Measurements from ENCODE around the gene TP73.
"Not testable (repeated sequence)": the region's sequence is repeated elsewhere in the genome, so short reads cannot be mapped to it uniquely, and the experiment has no call there.

Gene TP73

GRCh38 chr1:3721955-3722465, 69.7 kb downstream of the TP73 start:
- no peak for DNase-seq (ENCODE audit: low read depth)
- TF ChIP-seq CTCF (conservative IDR thresholded peaks at IDR 0.05; ENCODE audit: low read depth, low read length): no peak
- H3K4me3 ChIP-seq (ENCODE audit: low read depth, low read length): no peak overlapping the region

DNA sequence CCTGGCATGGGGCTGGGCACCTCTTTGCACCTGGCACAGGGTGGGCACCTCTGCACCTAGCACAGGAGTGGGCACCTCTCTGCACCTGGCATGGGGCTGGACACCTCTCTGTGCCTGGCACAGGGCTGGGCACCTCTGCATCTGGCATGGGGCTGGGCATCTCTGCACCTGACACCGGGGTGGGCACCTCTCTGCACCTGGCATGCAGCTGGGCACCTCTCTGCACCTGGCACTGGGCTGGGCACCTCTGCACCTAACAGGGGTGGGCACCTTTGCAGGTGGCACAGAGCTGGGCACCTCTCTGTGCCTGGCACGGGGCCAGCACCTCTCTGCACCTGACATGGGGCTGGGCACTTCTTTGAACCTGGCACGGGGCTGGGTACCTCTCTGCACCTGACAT, 70.5 kb downstream of the TP73 start:
- DNase-seq (ENCODE audit: low read depth): no peak
- no peak overlapping the region for H3K4me3 ChIP-seq (ENCODE audit: low read depth, low read length)
- no peak for TF ChIP-seq CTCF (conservative IDR thresholded peaks at IDR 0.05; ENCODE audit: low read depth, low read length)

DNA sequence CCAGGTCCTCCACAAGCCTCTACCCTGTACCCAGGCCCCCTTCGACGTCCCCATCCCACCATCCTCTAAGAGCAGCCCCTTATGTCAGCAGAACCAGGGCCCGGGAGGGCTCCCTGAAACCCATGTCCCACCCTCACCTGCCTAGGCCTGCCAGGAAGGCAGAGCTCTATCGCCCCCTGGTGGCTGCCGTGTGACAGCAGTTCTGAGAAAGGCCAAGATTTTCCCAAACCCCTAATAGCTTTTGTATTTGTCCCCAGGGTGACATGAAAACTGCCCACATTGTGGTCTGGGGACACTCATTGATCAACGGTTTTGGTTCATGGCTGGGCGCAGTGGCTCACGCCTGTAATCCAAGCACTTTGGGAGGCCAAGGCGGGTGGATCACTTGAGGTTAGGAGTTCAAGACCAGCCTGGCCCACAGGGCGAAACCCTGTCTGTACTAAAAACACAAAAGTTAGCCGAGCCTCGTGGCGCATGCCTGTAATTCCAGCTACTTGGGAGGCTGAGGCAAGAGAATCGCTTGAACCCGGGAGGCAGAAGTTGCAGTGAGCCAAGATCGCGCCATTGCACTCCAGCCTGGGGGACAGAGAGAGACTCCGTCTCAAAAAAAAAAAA, 72.2 kb downstream of the TP73 start:
- peak; percentile 96 for TF ChIP-seq CTCF (conservative IDR thresholded peaks at IDR 0.05; ENCODE audit: low read depth, low read length)
- DNase-seq (ENCODE audit: low read depth): peak; percentile 69
- H3K4me3 ChIP-seq (ENCODE audit: low read depth, low read length): not testable (repeated sequence)

GRCh38 chr1:3725366-3725765, 73.0 kb downstream of the TP73 start:
- H3K4me3 ChIP-seq (ENCODE audit: low read depth, low read length): no peak overlapping the region
- DNase-seq (ENCODE audit: low read depth): no peak
- TF ChIP-seq CTCF (conservative IDR thresholded peaks at IDR 0.05; ENCODE audit: low read depth, low read length): no peak

DNA sequence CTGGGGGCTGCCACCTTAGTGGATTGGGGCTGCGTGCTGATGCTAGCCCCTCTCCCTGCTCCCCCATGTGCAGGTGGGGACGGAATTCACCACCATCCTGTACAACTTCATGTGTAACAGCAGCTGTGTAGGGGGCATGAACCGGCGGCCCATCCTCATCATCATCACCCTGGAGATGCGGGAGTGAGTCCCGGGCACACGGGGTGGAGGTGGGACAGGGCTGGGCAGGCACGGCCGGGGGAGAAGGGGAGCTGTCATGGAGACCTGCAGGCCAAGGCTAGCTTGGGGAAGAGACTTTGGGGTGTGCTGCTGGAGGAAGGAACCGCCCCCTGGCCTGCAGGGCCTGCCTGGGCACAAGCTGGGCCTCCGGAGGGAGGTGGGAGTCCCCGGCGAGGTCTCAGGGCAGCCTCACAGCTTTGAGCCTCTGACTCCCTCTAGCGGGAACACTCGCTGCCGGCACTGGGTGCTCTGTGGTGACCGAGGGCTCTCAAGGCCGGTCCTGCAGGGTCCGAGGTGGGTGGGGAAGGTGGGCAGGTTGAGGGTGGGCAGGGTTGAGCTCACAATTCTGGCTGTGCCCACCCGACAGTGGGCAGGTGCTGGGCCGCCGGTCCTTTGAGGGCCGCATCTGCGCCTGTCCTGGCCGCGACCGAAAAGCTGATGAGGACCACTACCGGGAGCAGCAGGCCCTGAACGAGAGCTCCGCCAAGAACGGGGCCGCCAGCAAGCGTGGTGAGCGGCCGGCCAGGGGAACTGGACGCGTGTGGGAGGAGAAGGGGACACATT, 74.9 kb downstream of the TP73 start:
- TF ChIP-seq CTCF (conservative IDR thresholded peaks at IDR 0.05; ENCODE audit: low read depth, low read length): peak; percentile 77
- peak; percentile 48 for DNase-seq (ENCODE audit: low read depth)
- no peak overlapping the region for H3K4me3 ChIP-seq (ENCODE audit: low read depth, low read length)

GRCh38 chr1:3727825-3728776, 75.8 kb downstream of the TP73 start:
- TF ChIP-seq CTCF (conservative IDR thresholded peaks at IDR 0.05; ENCODE audit: low read depth, low read length): no peak
- no peak overlapping the region for H3K4me3 ChIP-seq (ENCODE audit: low read depth, low read length)
- no peak for DNase-seq (ENCODE audit: low read depth)
